Mesenchymal stem cell (in vitro differentiated cells and primary cell): ENCODE measurements around the gene FARS2.
A peak's percentile ranks its signal among the peaks of the same experiment; 100 is the strongest.

Source experiments
- DNase-seq: peaks from one replicate; pipeline ENCODE4 v3.0.0-alpha.2; 2013
- H2AFZ ChIP-seq: one replicate; pipeline ENCODE4 v1.6.1; 2013; ENCODE audit warnings: low read depth, mild to moderate bottlenecking, control low read depth, inconsistent platforms, low read length, moderate library complexity
- H2AK5ac ChIP-seq: 2 replicates; pipeline ENCODE4 v1.6.1; 2013; ENCODE audit warnings: low read length, moderate library complexity, mild to moderate bottlenecking, inconsistent platforms; ENCODE audit not compliant: severe bottlenecking
- H2BK120ac ChIP-seq: one replicate; pipeline ENCODE4 v1.6.1; 2013; ENCODE audit warnings: low read depth, mild to moderate bottlenecking, inconsistent platforms, low read length, moderate library complexity
- H2BK12ac ChIP-seq, 2 experiments: one replicate each; pipeline ENCODE4 v1.6.1; 2013; ENCODE audit warnings: inconsistent platforms in 2 of 2, low read length in 2 of 2, mild to moderate bottlenecking in 2 of 2, moderate library complexity in 2 of 2, control low read depth in 1 of 2
- H2BK15ac ChIP-seq: one replicate; pipeline ENCODE4 v1.6.1; 2013; ENCODE audit warnings: mild to moderate bottlenecking, low read depth, inconsistent platforms; ENCODE audit not compliant: poor library complexity, severe bottlenecking
- H2BK5ac ChIP-seq: 2 replicates; pipeline ENCODE4 v1.6.1; 2013; ENCODE audit warnings: low read depth, mild to moderate bottlenecking, low read length, control low read depth, inconsistent platforms; ENCODE audit not compliant: poor library complexity, severe bottlenecking
- H3K14ac ChIP-seq, 2 experiments: one replicate each; pipeline ENCODE4 v1.6.1; 2013; ENCODE audit warnings: inconsistent platforms in 2 of 2, low read length in 2 of 2, control low read depth in 1 of 2, mild to moderate bottlenecking in 1 of 2, moderate library complexity in 1 of 2
- H3K18ac ChIP-seq, 2 experiments: one replicate each; pipeline ENCODE4 v1.6.1; 2013; ENCODE audit warnings: inconsistent platforms in 2 of 2, low read length in 2 of 2, control low read depth in 1 of 2, low read depth in 1 of 2, mild to moderate bottlenecking in 1 of 2
- H3K23ac ChIP-seq, 2 experiments: one replicate each; pipeline ENCODE4 v1.6.1; 2013; ENCODE audit warnings: inconsistent platforms in 2 of 2, low read length in 2 of 2, mild to moderate bottlenecking in 2 of 2, moderate library complexity in 2 of 2, control low read depth in 1 of 2
- H3K27ac ChIP-seq: 2 replicates; pipeline ENCODE4 v1.5.1; 2013; ENCODE audit warnings: mild to moderate bottlenecking, moderate library complexity, low read length, control low read depth, inconsistent platforms; ENCODE audit not compliant: poor library complexity, severe bottlenecking
- H3K27me3 ChIP-seq, 2 experiments: 2 replicates each; pipeline versions ENCODE4 v1.6.1 to v1.7.0; 2013; ENCODE audit warnings: low read length in 2 of 2, mild to moderate bottlenecking in 2 of 2, moderate library complexity in 2 of 2, control low read depth in 1 of 2, inconsistent platforms in 1 of 2; ENCODE audit not compliant: control insufficient read depth in 1 of 2, insufficient read depth in 1 of 2
- H3K36me3 ChIP-seq, 2 experiments: 2 replicates each; pipeline versions ENCODE4 v1.6.1 to v1.7.0; 2013; ENCODE audit warnings: low read length in 2 of 2, control low read depth in 1 of 2, inconsistent platforms in 1 of 2, low read depth in 1 of 2, mild to moderate bottlenecking in 1 of 2; ENCODE audit not compliant: insufficient read depth in 2 of 2, control insufficient read depth in 1 of 2
- H3K4ac ChIP-seq, 2 experiments: one replicate each; pipeline ENCODE4 v1.6.1; 2013; ENCODE audit warnings: inconsistent platforms in 2 of 2, low read length in 2 of 2, mild to moderate bottlenecking in 2 of 2, moderate library complexity in 2 of 2, control low read depth in 1 of 2, low read depth in 1 of 2
- H3K4me1 ChIP-seq: 2 replicates; pipeline ENCODE4 v1.6.1; 2013; ENCODE audit warnings: low read depth, low read length, control low read depth; ENCODE audit not compliant: control insufficient read depth, insufficient read depth
- H3K4me2 ChIP-seq: 2 replicates; pipeline ENCODE4 v1.6.1; 2013; ENCODE audit warnings: low read length, mild to moderate bottlenecking, inconsistent platforms; ENCODE audit not compliant: poor library complexity, severe bottlenecking
- H3K4me3 ChIP-seq, 2 experiments: 2 replicates each; pipeline versions ENCODE4 v1.5.1 to v1.7.0; 2013; ENCODE audit warnings: low read length in 2 of 2, mild to moderate bottlenecking in 2 of 2, control low read depth in 1 of 2, low read depth in 1 of 2; ENCODE audit not compliant: insufficient read depth in 1 of 2
- H3K79me1 ChIP-seq: replicated peaks from 2 replicates; pipeline ENCODE4 v1.6.1; 2013; ENCODE audit warnings: mild to moderate bottlenecking, control low read depth, low read length, inconsistent platforms; ENCODE audit not compliant: poor library complexity, severe bottlenecking
- H3K9ac ChIP-seq: 2 replicates; pipeline ENCODE4 v1.7.0; 2013; ENCODE audit warnings: mild to moderate bottlenecking, low read length, moderate library complexity
- H3K9me3 ChIP-seq: 2 replicates; pipeline ENCODE4 v1.7.0; 2013; ENCODE audit warnings: mild to moderate bottlenecking, low read length; ENCODE audit not compliant: control insufficient read depth
- H4K8ac ChIP-seq: one replicate; pipeline ENCODE4 v1.6.1; 2013; ENCODE audit warnings: inconsistent platforms, mild to moderate bottlenecking, low read length, moderate library complexity
- H4K91ac ChIP-seq: one replicate; pipeline ENCODE4 v1.6.1; 2013; ENCODE audit warnings: mild to moderate bottlenecking, low read length, inconsistent platforms
- WGBS: methylation state at CpG from one replicate; pipeline ENCODE4 v1.1.7; 2013; ENCODE audit warnings: mixed read lengths; 5-methylcytosine and 5-hydroxymethylcytosine counted together

Gene FARS2

DNA sequence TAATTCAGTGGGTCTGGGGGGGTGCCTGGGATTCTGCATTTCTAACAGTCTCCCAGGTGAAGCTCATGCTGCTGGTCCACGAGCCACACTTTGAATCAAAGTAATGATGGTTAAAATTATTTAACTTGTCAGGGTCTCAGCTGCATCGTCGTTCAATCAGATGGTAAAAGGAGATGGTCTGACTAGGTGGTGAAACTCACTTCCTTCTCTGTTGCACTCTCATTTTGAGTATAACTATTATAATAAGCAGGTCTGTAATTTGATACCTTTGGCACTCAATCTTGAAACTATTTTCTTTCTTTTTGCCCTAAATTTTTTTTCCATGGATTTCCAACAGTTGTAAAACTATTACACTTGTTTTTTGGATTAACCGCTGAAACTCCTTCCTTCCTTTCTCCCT lies 292.5 kb downstream of the FARS2 start:
- Histone ChIP-seq H3K27ac (no peak overlapping the region), H3K27me3 (no peaks in the 10 kb centered on the region)
- WGBS, result 88% methylated on average over 3 of the region's 4 CpGs

GRCh38 chr6:5554226-5554625 lies 292.9 kb downstream of the FARS2 start:
- Histone ChIP-seq H2BK15ac (no peak overlapping the region), H3K18ac (no peak overlapping the region), H3K14ac (no peak overlapping the region), H4K91ac (no peak overlapping the region), H2BK120ac (no peak overlapping the region), H2AK5ac (no peak overlapping the region), H2AFZ (no peak overlapping the region), H2BK12ac (no peak overlapping the region), H3K4me3 (no peak overlapping the region), H3K23ac (no peak overlapping the region), H3K27me3 (no peaks in the 10 kb centered on the region), H3K79me1 (peaks cover 8% of the 10 kb centered on the region), H3K9me3 (peaks cover 10% of the 10 kb centered on the region), H3K4me1 (no peaks in the 10 kb centered on the region), H3K4ac (no peak overlapping the region), H3K36me3 (peaks cover 0 to 7% of the 10 kb centered on the region in 2 experiments), H3K27ac (no peak overlapping the region), H2BK5ac (no peak overlapping the region), H3K9ac (no peak overlapping the region), H4K8ac (no peak overlapping the region), H3K4me2 (no peak overlapping the region)
- WGBS, result 65% methylated on average over 1 of the region's 1 CpG
- no peak for DNase-seq

More for the DNA sequence above, 292.5 kb downstream of the FARS2 start:
- Histone ChIP-seq H4K91ac (no peak overlapping the region), H3K4me1 (no peaks in the 10 kb centered on the region), H2AK5ac (no peak overlapping the region), H3K36me3 (peaks cover 0 to 8% of the 10 kb centered on the region in 2 experiments), H3K4me2 (no peak overlapping the region), H2BK15ac (no peak overlapping the region), H3K4me3 (no peak overlapping the region), H4K8ac (no peak overlapping the region), H3K4ac (no peak overlapping the region), H3K14ac (no peak overlapping the region), H3K79me1 (peaks cover 8% of the 10 kb centered on the region), H3K23ac (no peak overlapping the region), H2BK120ac (no peak overlapping the region), H3K9ac (no peak overlapping the region), H3K9me3 (peaks cover 10% of the 10 kb centered on the region), H2AFZ (no peak overlapping the region), H2BK12ac (no peak overlapping the region), H2BK5ac (no peak overlapping the region), H3K18ac (no peak overlapping the region)
- DNase-seq, result no peak

- 98% methylated on average over 6 of the region's 7 CpGs for WGBS
- no peak overlapping the region for H3K9ac ChIP-seq
- no peaks in the 10 kb centered on the region for H3K4me1 ChIP-seq
- H3K4me3 ChIP-seq, result no peak overlapping the region
- H3K79me1 ChIP-seq, result peaks cover 8% of the 10 kb centered on the region
- no peak overlapping the region for H2AFZ ChIP-seq
- no peak overlapping the region for H3K18ac ChIP-seq
- no peak overlapping the region for H3K27ac ChIP-seq
- no peaks in the 10 kb centered on the region for H3K27me3 ChIP-seq
- no peak overlapping the region for H4K91ac ChIP-seq
- DNase-seq, result peak; percentile 49
- H3K4me2 ChIP-seq, result no peak overlapping the region
- no peak overlapping the region for H2BK15ac ChIP-seq
- H3K23ac ChIP-seq, result no peak overlapping the region
- no peaks in the 10 kb centered on the region for H3K9me3 ChIP-seq
- H3K4ac ChIP-seq, result no peak overlapping the region
- H2AK5ac ChIP-seq, result no peak overlapping the region
- no peak overlapping the region for H2BK5ac ChIP-seq
- no peak overlapping the region for H2BK12ac ChIP-seq
- H3K14ac ChIP-seq, result no peak overlapping the region
- no peak overlapping the region for H2BK120ac ChIP-seq
- no peaks in the 10 kb centered on the region for H3K36me3 ChIP-seq
- no peak overlapping the region for H4K8ac ChIP-seq
Measured at GRCh38 chr6:5556011-5556410, 294.7 kb downstream of the FARS2 start.

GRCh38 chr6:5557506-5557905 lies 296.2 kb downstream of the FARS2 start:
- H3K14ac ChIP-seq, result no peak overlapping the region
- H3K27me3 ChIP-seq, result no peaks in the 10 kb centered on the region
- H3K4me3 ChIP-seq, result no peak overlapping the region
- H3K18ac ChIP-seq, result no peak overlapping the region
- no peak overlapping the region for H2AFZ ChIP-seq
- no peak overlapping the region for H3K4ac ChIP-seq
- no peak overlapping the region for H3K23ac ChIP-seq
- no peak overlapping the region for H4K8ac ChIP-seq
- H2AK5ac ChIP-seq, result no peak overlapping the region
- WGBS, result 100% methylated on average over 2 of the region's 5 CpGs
- no peak overlapping the region for H3K9ac ChIP-seq
- H3K27ac ChIP-seq, result no peak overlapping the region
- H3K4me1 ChIP-seq, result no peaks in the 10 kb centered on the region
- no peak overlapping the region for H4K91ac ChIP-seq
- no peaks in the 10 kb centered on the region for H3K9me3 ChIP-seq
- peaks cover 6% of the 10 kb centered on the region for H3K79me1 ChIP-seq
- no peaks in the 10 kb centered on the region for H3K36me3 ChIP-seq
- H2BK5ac ChIP-seq, result no peak overlapping the region
- no peak overlapping the region for H2BK120ac ChIP-seq
- H2BK15ac ChIP-seq, result no peak overlapping the region
- H2BK12ac ChIP-seq, result no peak overlapping the region
- H3K4me2 ChIP-seq, result no peak overlapping the region
- DNase-seq, result no peak
